ENCODE data around the gene ZNF346. TPM values are rescaled to one million over a fixed set of nuclear protein-coding genes. Genes with fewer than 3 reads are reported as not detected.
A peak's percentile ranks its signal among the peaks of the same experiment; 100 is the strongest.

The ZNF346 gene
- total and polyA plus RNA-seq, 2 of the 13 experiments (the other 11 are each of a cell fraction or from before 2014, with no cell fraction given), result 8.6 to 19.4 TPM

- 0 out of 2 replicates have a peak, but pooled peaks have one; percentile 9 for TF ChIP-seq UBTF (CRISPR knock-in tag; IDR thresholded peaks at IDR 0.05)
- TF ChIP-seq SATB2 (CRISPR knock-in tag; IDR thresholded peaks at IDR 0.05), result no peak
- TF ChIP-seq REPIN1 (CRISPR knock-in tag; IDR thresholded peaks at IDR 0.05; ENCODE audit: borderline replicate concordance, low read depth), result 0 out of 2 replicates have a peak, but pooled peaks have one; percentile 36
- TF ChIP-seq SMC3 (IDR thresholded peaks at IDR 0.05; ENCODE audit: low read length), result no peak
- TF ChIP-seq TEAD2 (CRISPR knock-in tag; IDR thresholded peaks at IDR 0.05), result no peak
- TF ChIP-seq DBP (CRISPR knock-in tag; IDR thresholded peaks at IDR 0.05; ENCODE audit: not compliant biosample characterization), result no peak
- 0 out of 2 replicates have a peak, but pooled peaks have one; percentile 42 for TF ChIP-seq GTF3A (CRISPR knock-in tag; conservative IDR thresholded peaks at IDR 0.05)
- no peak for TF ChIP-seq DZIP1 (CRISPR knock-in tag; IDR thresholded peaks at IDR 0.05)
- TF ChIP-seq ZNF430 (CRISPR knock-in tag; IDR thresholded peaks at IDR 0.05), result no peak
- TF ChIP-seq ZNF768 (CRISPR knock-in tag; IDR thresholded peaks at IDR 0.05), result 0 out of 2 replicates have a peak, but pooled peaks have one; percentile 17
- TF ChIP-seq ZNF670 (CRISPR knock-in tag; IDR thresholded peaks at IDR 0.05; ENCODE audit: borderline replicate concordance), result no peak
- TF ChIP-seq MED13 (CRISPR knock-in tag; IDR thresholded peaks at IDR 0.05), result 0 out of 2 replicates have a peak, but pooled peaks have one; percentile 42
- TF ChIP-seq ZMYM4 (CRISPR knock-in tag; IDR thresholded peaks at IDR 0.05), result no peak
- peak; percentile 24 for TF ChIP-seq AGO1 (IDR thresholded peaks at IDR 0.05; ENCODE audit: low read depth, low read length, poor library complexity, severe bottlenecking)
- peak; percentile 74; the same call in 1 of the 2 replicates for TF ChIP-seq AKAP8 (CRISPR knock-in tag; IDR thresholded peaks at IDR 0.05)
- peak; percentile 94 for TF ChIP-seq RBFOX2 (IDR thresholded peaks at IDR 0.05; ENCODE audit: low read depth, low read length)
- 0 out of 2 replicates have a peak, but pooled peaks have one; percentile 60 for TF ChIP-seq PAF1 (CRISPR knock-in tag; IDR thresholded peaks at IDR 0.05)
Measured at GRCh38 chr5:177098470-177099141, 76.1 kb downstream of the ZNF346 start (continued).
